Measurements from ENCODE around the gene ZG16.

Gene ZG16

DNA sequence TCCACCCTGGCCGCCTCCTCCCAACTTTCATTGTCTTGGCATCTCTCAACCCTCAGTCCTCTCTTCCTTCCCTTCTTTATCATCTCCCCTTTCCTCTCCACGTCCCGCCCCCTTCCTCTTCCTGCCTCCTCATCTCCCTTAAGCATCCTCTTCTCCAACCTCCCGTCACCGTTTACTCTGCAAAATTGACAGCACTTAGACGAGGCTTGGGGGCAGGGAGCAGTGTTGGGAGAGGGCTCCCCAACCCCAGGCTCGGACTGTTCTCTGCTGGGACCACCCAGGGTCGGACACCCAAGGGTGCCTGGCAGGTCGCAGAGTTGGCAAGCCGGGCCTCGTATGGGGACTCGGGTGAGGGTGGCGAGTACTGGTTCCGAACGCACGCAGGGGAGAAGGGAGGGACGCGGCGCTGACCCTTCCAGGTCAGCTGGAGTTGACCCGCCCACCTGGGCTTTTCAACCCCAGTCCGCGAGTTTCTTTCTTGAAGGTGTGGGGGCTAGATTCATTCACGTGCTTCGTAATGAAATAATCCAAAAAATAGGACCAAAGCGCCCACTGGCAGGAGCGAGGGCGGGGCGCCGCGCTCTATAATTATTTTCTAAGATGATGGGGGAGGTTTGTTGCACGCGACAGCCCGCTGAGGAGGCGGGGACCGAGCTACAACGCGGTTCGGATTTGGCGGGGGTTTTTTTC, 37.1 kb downstream of the ZG16 start:
- peaks cover 23% of the 10 kb centered on the region for H3K36me3 ChIP-seq (replicated peaks; ENCODE audit: low read depth, low read length)
- peak overlapping the region; percentile 83 for H3K4me2 ChIP-seq (ENCODE audit: low read length)
- H3K4me1 ChIP-seq (ENCODE audit: low read length), result peaks cover 37% of the 10 kb centered on the region
- TF ChIP-seq EZH2phosphoT487 (IDR thresholded peaks at IDR 0.05; ENCODE audit: low read depth), result no peak
- no peak for TF ChIP-seq CTCF (IDR thresholded peaks at IDR 0.05; ENCODE audit: low read depth, low read length)
- H3K9me3 ChIP-seq (ENCODE audit: insufficient read depth, low read length), result no peaks in the 10 kb centered on the region
- H4K20me1 ChIP-seq (ENCODE audit: insufficient read depth, low read length), result peaks cover 14% of the 10 kb centered on the region
- peak overlapping the region; percentile 75; the same call in 1 of the 2 replicates for H3K27ac ChIP-seq (ENCODE audit: low read length)
- peak overlapping the region; percentile 44; the same call in 1 of the 2 replicates for H2AFZ ChIP-seq (ENCODE audit: low read depth, low read length)
- no peaks in the 10 kb centered on the region for H3K27me3 ChIP-seq (ENCODE audit: low read depth, low read length)
- H3K9ac ChIP-seq (ENCODE audit: low read length), result peak overlapping the region; percentile 92
- peaks cover 24% of the 10 kb centered on the region for H3K79me2 ChIP-seq (ENCODE audit: low read length)
- peak overlapping the region; percentile 91 for H3K4me3 ChIP-seq (ENCODE audit: low read length)

DNA sequence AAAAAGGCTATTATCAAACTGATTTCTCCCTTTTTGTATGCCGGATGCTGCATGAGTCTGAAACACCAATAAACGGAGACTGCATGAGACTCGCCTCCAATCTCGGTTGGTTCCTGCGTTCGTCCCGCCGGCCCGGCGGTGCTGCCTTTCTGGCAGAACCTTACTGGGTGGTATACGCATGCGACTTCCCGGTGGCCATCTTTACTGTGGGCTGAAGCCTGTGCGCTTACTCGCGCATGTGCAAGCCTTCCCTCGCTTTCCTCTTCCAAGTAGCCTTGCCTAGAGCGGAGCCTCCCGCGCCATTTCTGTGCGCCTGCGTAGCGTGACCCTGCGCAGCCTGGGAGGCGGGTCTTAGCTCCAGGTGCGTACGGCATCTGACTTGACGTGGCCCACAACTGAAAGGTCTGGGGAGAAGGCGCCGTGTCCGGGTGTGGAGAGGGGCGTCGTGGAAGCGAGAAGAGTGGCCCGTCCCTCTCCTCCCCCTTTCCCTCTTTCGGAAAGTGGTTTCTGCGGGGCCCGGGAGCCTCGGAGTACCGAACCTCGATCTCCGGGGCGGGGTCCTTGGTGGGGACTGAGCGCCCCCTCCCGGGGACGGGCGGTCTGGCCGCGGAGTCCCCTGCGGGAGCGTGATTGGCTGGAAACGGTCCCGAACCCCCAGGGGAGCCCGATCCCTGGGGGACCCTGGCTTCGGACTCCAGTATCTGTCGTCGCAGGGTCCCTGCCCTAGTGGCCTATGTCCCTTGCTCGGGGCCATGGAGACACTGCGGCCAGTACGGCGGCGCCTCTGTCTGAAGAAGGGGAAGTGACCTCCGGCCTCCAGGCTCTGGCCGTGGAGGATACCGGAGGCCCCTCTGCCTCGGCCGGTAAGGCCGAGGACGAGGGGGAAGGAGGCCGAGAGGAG, 38.0 kb downstream of the ZG16 start, which contains the start of gene PAGR1:
Gene PAGR1 (plus strand): TSS at position 360 of the 901 bp plus-strand sequence. CDS start 374 bp downstream, at position 734.
- Histone ChIP-seq H3K9me3 (ENCODE audit: insufficient read depth, low read length) (no peaks in the 10 kb centered on the region), H3K36me3 (replicated peaks; ENCODE audit: low read depth, low read length) (peaks cover 25% of the 10 kb centered on the region), H3K9ac (ENCODE audit: low read length) (peak within 1 kb of the TSS; percentile 92), H3K27ac (ENCODE audit: low read length) (peak within 1 kb of the TSS; percentile 75), H4K20me1 (ENCODE audit: insufficient read depth, low read length) (peaks cover 12% of the 10 kb centered on the region; the same call in 1 of the 2 replicates), H2AFZ (ENCODE audit: low read depth, low read length) (peak within 1 kb of the TSS; percentile 44; the same call in 1 of the 2 replicates), H3K27me3 (ENCODE audit: low read depth, low read length) (no peaks in the 10 kb centered on the region), H3K4me2 (ENCODE audit: low read length) (peak within 1 kb of the TSS; percentile 98), H3K79me2 (ENCODE audit: low read length) (peaks cover 31% of the 10 kb centered on the region), H3K4me1 (ENCODE audit: low read length) (peaks cover 37% of the 10 kb centered on the region), H3K4me3 (ENCODE audit: low read length) (peak within 1 kb of the TSS; percentile 91)
- TF ChIP-seq CTCF (IDR thresholded peaks at IDR 0.05; ENCODE audit: low read depth, low read length) (peak; percentile 80), EZH2phosphoT487 (IDR thresholded peaks at IDR 0.05; ENCODE audit: low read depth) (no peak)

- peak overlapping the region; percentile 75 for H3K27ac ChIP-seq (ENCODE audit: low read length)
- H3K4me2 ChIP-seq (ENCODE audit: low read length), result peak overlapping the region; percentile 98
- TF ChIP-seq CTCF (IDR thresholded peaks at IDR 0.05; ENCODE audit: low read depth, low read length) (peak; percentile 13; the same call in 1 of the 2 replicates), EZH2phosphoT487 (IDR thresholded peaks at IDR 0.05; ENCODE audit: low read depth) (no peak)
- no peaks in the 10 kb centered on the region for H3K27me3 ChIP-seq (ENCODE audit: low read depth, low read length)
- peak overlapping the region; percentile 92 for H3K9ac ChIP-seq (ENCODE audit: low read length)
- peaks cover 30% of the 10 kb centered on the region for H3K4me1 ChIP-seq (ENCODE audit: low read length)
- peaks cover 12% of the 10 kb centered on the region; the same call in 1 of the 2 replicates for H4K20me1 ChIP-seq (ENCODE audit: insufficient read depth, low read length)
- peak overlapping the region; percentile 91 for H3K4me3 ChIP-seq (ENCODE audit: low read length)
- H2AFZ ChIP-seq (ENCODE audit: low read depth, low read length), result peak overlapping the region; percentile 43; the same call in 1 of the 2 replicates
- peaks cover 31% of the 10 kb centered on the region for H3K79me2 ChIP-seq (ENCODE audit: low read length)
- H3K36me3 ChIP-seq (replicated peaks; ENCODE audit: low read depth, low read length), result peaks cover 32% of the 10 kb centered on the region
- no peaks in the 10 kb centered on the region for H3K9me3 ChIP-seq (ENCODE audit: insufficient read depth, low read length)
Observed at GRCh38 chr16:29816694-29817441, 38.8 kb downstream of the ZG16 start.
